Measurements from ENCODE around the gene PAPLN. TPM values are rescaled to one million over a fixed set of nuclear protein-coding genes. Genes with fewer than 3 reads are reported as not detected.
A peak's percentile ranks its signal among the peaks of the same experiment; 100 is the strongest.

The PAPLN gene
- total and polyA plus RNA-seq, 9 of the 15 experiments (the other 6 are each of a cell fraction or from before 2014, with no cell fraction given): 0.43 to 3.5 (median 1.7) TPM

GRCh38 chr14:73269729-73270531 lies 32.6 kb downstream of the PAPLN start:
- ATAC-seq: no peak
- POLR2A ChIA-PET: no interaction called here
- FAIRE-seq: no peak

More at GRCh38 chr14:73269729-73270531, 32.6 kb downstream of the PAPLN start:
- Histone ChIP-seq H3K9me3 (replicated peaks; ENCODE audit: control insufficient read depth, insufficient read depth, low read depth, low read length) (no peaks in the 10 kb centered on the region), H3K27me3 (ENCODE audit: control insufficient read depth in 2 of 2, insufficient read depth in 2 of 2, low read length in 2 of 2) (no peaks in the 10 kb centered on the region), H3K9me1 (ENCODE audit: control insufficient read depth, insufficient read depth, low read length) (no peaks in the 10 kb centered on the region), H3K4me2 (ENCODE audit: insufficient read depth, low read length) (no peak overlapping the region), H3K9ac (ENCODE audit: insufficient read depth in 1 of 2, low read depth in 2 of 2, low read length in 2 of 2) (no peak overlapping the region; a peak in 1 of 4 replicates), H3K36me3 (ENCODE audit: control insufficient read depth, insufficient read depth, low read length) (peaks cover 10% of the 10 kb centered on the region; the same call in 2 of the 3 replicates), H3K79me2 (ENCODE audit: control insufficient read depth, insufficient read depth, low read length) (no peaks in the 10 kb centered on the region), H3K4me3 (no peak overlapping the region), H3K4me1 (replicated peaks in 1 of 2; ENCODE audit: control insufficient read depth in 2 of 2, insufficient read depth in 2 of 2, low read length in 2 of 2) (0 out of 5 replicates have a peak, but pooled peaks cover 0 to 4% of the 10 kb centered on the region in 2 experiments), H4K20me1 (replicated peaks; ENCODE audit: control insufficient read depth, insufficient read depth, low read length) (no peaks in the 10 kb centered on the region), H3K27ac (ENCODE audit: extremely low read depth, low read depth, low read length) (no peak overlapping the region), H2AFZ (ENCODE audit: low read depth, low read length) (no peak overlapping the region)
- in situ Hi-C loops (cut with MboI): no loop called here
- TF ChIP-seq POLR2A (conservative IDR thresholded peaks at IDR 0.05) (peak; percentile 11; the same call in 1 of the 2 replicates), ETS2 (tag; IDR thresholded peaks at IDR 0.05; ENCODE audit: borderline replicate concordance, poor library complexity, severe bottlenecking) (no peak), MAZ (CRISPR knock-in tag; conservative IDR thresholded peaks at IDR 0.05 in 1 of 2, IDR thresholded peaks at IDR 0.05 in 1 of 2) (no peak), ZBTB33 (CRISPR knock-in tag; IDR thresholded peaks at IDR 0.05) (peak; percentile 76), POLR2G (IDR thresholded peaks at IDR 0.05; ENCODE audit: low read depth, low read length) (peak; percentile 76), RBM22 (IDR thresholded peaks at IDR 0.05; ENCODE audit: low read depth, low read length, poor library complexity, severe bottlenecking) (peak; percentile 48), PML (IDR thresholded peaks at IDR 0.05; ENCODE audit: low read length) (no peak)
- CTCF ChIA-PET (ENCODE audit: low intra/inter-chr PET ratio): no interaction called here
- 77% methylated on average over 12 of the region's 48 CpGs for WGBS (ENCODE audit: insufficient coverage, low coverage, missing lambda C conversion rate)
- DNase-seq (ENCODE audit: extremely low read depth in 1 of 4, low spot score in 3 of 4): no peak
- intact Hi-C loops (cut with micrococcal nuclease): no loop called here
- no TSS peak for BruUV-seq (replicated peaks)
